ENCODE results near the gene ADAMTS19.
"Not testable (repeated sequence)": the region's sequence is repeated elsewhere in the genome, so short reads cannot be mapped to it uniquely, and the experiment has no call there.

The ADAMTS19 gene

DNA sequence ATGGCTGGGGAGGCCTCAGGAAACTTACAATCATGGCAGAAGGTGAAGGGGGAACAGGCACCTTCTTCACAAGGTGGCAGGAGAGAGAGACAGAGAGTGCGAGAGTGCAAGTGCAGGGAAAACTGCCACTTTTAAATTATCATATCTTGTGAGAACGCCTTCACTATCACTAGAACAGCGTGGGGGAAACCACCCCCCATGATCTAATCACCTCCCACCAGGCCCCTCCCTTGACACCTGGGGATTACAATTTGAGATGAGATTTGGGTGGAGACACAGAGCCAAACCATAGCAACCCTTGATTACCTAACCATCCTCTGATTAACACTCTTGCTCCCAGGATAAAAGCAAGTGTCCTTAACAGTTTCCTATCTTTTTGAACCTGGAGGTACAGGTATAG, 21.1 kb downstream of the ADAMTS19 start:
- DNase-seq: no peak

- no peak for DNase-seq
Measured at GRCh38 chr5:129496421-129496820, 36.3 kb downstream of the ADAMTS19 start.

- DNase-seq: no peak
Measured at GRCh38 chr5:129496864-129497595, 36.9 kb downstream of the ADAMTS19 start.

GRCh38 chr5:129499208-129499852, 39.2 kb downstream of the ADAMTS19 start:
- no peak for DNase-seq

DNA sequence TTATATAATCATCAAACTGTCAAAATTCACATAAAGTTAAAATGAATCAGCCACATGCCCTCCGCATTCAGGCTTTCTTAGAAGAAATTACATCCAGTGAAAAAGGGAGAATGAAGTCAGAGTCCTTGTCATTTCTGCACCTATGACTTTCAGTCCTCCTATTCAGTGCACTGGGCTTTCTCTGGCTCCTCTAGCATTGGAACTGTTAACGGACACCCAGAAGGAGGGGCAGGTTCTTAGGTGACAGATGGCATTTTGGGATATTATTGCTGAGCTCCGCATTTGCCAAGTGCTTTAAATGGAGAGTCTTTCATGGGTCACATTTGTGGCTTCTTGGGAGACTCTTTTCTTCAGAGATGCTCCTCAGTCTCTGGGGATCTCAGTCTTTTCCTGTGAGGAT, 40.0 kb downstream of the ADAMTS19 start:
- DNase-seq: no peak

DNA sequence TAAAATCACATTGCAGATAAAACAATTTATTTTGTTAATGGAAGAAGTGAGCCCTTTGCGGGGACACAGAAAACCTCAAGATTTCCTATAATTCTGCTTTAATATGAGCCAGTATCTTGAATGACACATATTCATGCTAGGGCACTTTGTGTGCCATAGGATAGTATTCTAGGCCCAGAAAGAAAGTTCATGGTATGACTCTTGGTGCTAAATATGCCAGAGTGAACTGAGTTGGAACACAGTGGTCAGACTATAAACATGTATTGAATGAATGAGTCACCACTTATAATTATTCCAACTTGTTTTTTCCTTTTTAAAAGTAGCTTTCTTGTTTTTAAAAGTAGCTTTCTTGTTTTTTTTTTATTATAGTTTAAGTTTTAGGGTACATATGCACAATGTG, 46.0 kb downstream of the ADAMTS19 start:
- DNase-seq: no peak

DNA sequence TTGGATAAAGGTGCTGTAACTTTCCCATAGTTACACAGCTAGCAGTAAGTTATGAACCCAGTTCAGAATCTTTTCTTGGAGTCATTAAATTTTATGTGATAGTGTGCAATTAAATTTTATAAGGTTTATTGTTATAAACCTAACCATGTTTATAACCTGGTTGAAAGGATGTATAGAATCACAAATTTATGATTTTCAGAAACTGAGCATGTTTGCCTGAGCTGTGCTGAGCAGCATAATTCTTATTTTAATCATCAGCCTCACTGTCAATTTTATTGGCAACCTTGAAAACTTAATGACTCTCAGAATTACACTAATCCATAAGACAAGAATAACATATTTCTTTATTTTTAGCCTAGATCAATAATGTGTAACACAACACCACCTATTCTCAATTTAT, 46.9 kb downstream of the ADAMTS19 start:
- no peak for DNase-seq

DNA sequence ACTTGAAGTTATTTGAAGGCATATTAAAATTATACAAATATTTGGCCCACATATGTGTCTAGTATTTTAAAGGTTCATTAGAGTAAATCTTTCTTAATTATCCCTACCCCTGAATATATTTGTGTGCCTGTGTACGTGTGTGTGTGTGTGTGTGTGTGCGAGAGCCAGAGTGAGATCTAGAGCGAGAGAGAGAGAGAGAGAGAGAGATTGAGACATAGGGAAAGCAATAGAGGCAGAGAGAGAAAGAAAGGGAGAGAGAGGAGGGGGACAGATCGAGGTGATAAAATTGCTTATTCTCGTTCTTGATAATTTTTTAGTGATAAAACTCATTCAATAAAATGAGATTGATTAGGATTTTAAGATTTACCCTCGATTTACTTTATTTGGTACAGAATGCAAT, 47.4 kb downstream of the ADAMTS19 start:
- no peak for DNase-seq

GRCh38 chr5:129508606-129509005, 48.5 kb downstream of the ADAMTS19 start:
- no peak for DNase-seq

- no peak for DNase-seq
Measured at GRCh38 chr5:129509363-129509975, 49.4 kb downstream of the ADAMTS19 start.

- no peak for DNase-seq
Measured at GRCh38 chr5:129511291-129511690, 51.2 kb downstream of the ADAMTS19 start.

DNA sequence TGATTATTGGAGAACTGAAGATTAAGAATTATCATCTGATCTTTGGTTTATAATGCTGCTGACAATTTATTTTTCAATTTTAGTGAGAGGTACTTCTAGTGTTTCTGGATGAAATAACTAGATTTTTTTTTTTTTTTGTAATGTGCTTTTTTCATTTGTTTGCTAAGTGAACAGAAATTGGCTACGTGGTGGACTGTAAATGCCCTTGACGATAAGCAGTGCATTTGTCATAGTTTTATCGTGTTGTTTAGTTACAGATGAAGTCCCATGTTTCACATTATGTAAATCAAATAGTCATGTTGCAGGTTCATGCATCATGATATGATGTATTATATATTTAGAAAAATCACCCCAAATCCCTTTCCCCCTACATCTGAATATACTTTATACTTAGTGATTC, 81.0 kb downstream of the ADAMTS19 start:
- DNase-seq: no peak

DNA sequence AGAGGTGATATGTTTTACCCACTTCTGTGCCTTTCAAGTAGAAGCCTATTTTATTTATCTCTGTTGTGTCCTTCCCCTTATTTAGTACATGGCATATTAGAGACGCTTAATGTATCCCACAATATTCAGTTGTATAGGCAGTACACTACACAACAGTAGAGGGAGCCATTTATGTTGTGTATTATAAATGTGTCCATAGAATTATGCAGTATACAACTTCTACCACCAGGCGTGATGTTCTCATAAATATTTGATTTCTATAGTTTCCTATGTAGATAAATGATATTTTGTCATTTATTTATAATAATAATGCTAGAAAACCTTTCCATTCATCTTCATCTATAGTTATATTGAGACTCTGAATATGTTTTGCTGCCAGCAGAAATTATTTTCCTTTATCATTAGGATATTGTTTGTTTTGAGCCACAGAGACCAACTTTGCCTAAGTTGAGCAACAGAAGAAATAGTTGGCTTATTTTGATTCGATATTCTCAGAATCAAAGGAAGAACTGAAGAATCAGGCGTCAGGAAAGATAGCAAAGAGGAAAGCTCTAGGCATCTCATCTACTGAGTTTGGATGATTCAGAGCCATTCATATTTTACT, 81.7 kb downstream of the ADAMTS19 start:
- no peak for DNase-seq

GRCh38 chr5:129547137-129547536, 87.0 kb downstream of the ADAMTS19 start:
- no peak for DNase-seq

DNA sequence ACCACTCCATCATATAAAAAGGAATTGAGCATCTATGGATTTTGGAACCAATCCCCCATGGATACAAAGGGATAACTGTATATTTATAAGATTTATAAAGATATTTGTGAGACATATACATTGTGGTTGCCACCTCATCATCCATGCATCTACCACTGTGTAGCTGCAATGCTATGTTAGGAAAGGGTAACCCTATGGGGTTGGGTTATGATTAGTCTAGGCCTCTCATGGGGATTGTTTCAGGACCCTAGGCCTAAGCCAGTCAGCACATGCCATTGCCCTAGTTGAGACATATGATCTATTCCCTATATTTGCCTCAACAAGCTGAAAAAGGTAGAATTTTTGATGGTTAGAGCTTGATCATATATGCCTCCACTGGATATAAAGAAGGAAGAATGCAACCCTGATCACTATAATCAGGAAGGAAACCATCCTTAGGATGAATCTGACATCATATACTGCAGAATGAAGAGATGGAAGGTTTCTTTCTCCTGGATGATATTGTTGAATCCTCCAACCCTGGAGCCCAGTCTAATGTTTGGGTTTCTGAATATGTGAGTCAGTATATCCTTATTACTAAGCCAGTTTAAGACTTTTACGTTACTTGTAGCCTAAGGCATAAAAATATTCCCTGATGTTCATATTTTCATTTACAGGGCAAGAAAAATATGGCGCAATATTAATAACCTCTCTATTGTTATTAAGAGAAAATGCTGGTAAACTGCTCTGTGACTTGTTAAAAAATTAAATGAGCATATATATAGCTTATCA, 94.2 kb downstream of the ADAMTS19 start:
- DNase-seq: no peak

DNA sequence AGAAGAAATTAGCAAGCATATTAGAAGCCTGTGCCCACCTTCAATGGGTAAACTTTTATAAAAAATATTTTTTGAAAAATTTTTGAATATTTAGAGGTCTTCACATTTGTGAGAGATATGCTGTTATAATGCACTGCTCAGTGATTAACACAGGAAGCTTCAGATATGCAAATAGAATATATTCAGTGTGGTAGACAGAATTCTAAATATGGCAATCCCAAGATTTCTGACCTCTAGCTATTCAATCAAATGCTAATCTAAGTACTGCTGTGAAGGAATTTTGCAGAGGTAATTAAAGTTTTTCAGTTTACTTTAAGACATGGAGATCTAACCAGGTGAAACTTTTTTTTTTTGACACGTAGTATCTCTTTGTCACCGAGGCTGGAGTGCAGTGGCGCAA, 103.5 kb downstream of the ADAMTS19 start:
- no peak for DNase-seq

- no peak for DNase-seq
Measured at GRCh38 chr5:129569295-129569694, 109.2 kb downstream of the ADAMTS19 start.

DNA sequence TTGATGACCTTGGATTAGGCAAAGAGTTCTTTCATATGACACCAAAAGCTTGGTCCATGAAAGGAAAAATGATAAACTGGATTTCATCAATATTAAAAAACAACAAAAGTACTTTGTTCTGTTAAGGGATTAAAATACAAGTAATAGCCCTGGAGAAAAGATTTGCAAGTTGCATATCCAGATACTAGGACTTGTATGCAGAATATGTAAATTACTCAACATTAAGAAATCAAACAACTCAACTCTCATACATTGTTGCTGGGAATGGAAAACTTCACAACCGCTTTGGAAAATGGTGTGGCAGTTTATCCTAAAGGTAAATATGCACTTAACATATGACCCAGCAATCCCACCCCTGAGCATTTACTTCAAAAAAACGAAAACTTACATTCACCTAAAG, 112.0 kb downstream of the ADAMTS19 start:
- no peak for DNase-seq

DNA sequence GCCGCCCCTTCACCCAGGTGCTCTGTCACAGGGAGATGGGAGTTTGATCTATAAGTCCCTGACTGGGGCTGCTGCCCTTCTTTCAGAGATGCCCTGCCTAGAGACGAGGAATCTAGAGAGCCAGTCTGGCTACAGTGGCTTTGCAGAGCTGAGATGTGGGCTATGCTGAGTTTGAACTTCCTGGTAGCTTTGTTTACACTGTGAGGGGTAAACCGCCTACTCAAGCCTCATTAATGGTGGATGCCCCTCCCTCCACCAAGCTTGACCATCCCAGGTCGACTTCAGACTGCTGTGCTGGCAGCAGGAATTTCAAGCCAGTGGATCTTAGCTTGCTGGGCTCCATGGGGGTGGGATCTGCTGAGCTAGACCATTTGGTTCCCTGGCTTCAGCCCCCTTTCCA, 124.4 kb downstream of the ADAMTS19 start:
- not testable (repeated sequence) for DNase-seq

DNA sequence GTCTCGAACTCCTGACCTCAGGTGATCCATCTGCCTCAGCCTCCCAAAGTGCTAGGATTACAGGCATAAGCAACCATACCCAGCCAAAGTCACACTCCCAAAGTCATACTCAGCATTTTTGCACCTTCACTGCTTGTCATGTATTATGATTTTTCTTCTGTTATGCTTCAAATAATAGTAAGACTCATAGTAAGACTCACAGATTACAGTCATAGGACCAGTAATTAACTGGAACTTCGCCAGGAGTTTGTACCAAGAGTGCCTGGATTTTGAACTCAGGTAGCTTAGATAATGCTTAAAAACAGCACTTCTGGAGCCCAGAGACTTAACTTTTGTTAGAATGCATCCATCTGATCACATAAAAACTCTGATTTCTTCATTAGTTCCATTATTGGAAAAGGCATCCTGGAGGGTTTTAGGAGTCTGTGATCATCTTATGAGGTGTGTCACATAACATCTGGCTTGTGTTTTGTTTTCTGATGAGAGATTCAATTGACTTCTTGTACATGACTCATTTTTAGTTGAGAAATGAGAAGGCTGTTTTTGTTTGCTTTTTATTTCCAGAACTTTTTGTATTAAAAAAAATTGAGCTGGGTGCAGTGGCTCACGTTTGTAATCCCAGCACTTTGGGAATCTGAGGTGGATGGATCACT, 131.5 kb downstream of the ADAMTS19 start:
- no peak for DNase-seq

GRCh38 chr5:129593525-129593924, 133.4 kb downstream of the ADAMTS19 start:
- DNase-seq: no peak

- no peak for DNase-seq
Measured at GRCh38 chr5:129601576-129601975, 141.5 kb downstream of the ADAMTS19 start.

- no peak for DNase-seq
Measured at GRCh38 chr5:129608350-129608749, 148.3 kb downstream of the ADAMTS19 start.

All from inflammatory macrophage treated with lipopolysaccharide for 4 hours (primary cell).